Measurements from ENCODE around the gene SAPCD1. TPM values are rescaled to one million over a fixed set of nuclear protein-coding genes. Genes with fewer than 3 reads are reported as not detected.

SAPCD1 gene
- total RNA-seq, 1 experiment from 2014 or later, result 6.2 TPM

DNA sequence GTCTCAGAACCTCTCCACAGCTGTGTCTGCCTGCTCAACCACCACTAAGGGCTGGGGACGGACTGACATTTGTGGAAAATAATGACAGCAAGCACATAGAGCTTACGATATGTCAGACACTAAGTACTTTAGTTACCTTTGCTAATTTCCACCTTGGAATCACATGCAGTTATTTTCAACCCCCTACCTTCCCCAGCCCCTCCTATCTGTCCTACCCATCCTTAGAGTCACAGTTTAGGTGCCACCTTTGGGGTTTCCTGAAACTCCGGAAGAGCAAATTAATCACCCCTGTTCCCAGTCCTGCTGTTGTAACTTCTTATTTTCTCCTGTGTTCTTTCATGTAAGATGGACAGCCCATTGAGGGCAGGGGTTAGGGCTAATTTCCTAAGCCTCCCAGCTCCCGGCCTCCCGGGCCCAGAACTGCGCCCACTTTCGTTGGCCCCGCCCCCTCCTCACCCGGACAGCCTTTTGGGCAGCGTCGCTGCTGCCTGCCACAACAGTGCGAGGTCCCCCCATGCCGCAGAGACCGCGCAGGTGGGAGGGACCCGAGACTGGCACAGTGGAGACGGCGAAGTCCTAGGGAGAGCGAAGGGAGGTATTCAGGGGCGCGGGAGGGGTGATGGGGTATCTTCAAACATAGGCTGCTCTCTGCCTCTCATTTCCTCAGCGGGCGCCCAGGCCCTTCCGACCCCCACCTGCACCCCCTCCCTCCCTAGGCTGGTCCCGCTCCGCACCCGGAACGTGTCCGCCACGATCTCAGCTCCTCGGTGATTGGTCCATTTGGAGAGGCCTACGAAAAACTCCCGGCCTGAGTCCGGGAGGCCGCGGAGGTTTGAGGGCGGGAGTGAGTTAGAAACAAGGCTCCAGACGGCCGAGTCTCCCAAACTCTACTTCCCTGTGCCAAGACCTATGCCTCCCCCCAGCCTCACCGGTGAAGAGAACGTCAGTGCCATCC is 34.5 kb upstream of the SAPCD1 start:
- in situ Hi-C loops (cut with HindIII; ENCODE audit: low pct_unique_long_range_greater_than_20kb, low sequenced_read_pairs), result no loop called here
- no peak for DNase-seq (ENCODE audit: low read depth)

DNA sequence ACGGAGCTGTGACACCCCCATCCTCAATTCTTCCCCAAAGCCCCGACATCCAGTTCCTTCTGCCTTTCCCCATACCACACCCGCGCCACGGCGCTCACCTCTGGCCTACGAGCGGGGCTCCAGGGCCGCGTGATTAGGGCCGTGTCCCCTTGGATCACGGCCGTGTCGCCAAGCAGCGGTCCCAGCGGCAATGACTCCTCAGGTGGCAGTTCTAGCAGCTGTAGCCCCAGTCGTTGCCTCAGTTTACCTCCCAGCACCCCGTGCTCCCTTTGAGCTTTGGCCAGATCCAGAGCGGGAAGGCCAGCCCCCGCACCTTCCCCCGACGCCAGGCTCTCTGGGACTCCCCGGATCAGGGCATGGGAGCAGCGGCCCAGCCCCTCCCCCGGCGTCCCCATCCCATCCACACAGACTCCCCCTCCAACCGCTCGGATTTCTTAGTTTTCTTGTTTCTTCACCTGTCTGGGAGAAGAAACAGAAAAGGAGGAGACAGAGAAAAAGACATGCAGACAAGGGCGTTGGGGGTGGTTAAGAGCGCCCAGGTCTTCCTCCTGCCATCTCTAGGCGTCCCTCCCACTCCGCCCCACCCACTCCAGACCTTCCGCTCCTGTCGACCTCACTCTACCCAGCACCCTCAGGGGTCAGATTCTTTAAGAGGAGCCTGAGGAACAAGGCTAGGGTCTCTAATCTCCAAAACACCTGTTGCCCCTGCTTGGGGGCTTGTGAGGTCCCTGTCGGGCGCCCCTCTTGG is 33.5 kb upstream of the SAPCD1 start, which contains the start of gene DDAH2:
TSS of gene DDAH2 (minus strand) at position 533 of the 748 bp plus-strand sequence. CDS start at position 395, 138 bp downstream.
- no peak for DNase-seq (ENCODE audit: low read depth)
- in situ Hi-C loops (cut with HindIII; ENCODE audit: low pct_unique_long_range_greater_than_20kb, low sequenced_read_pairs), result no loop called here

- in situ Hi-C loops (cut with HindIII; ENCODE audit: low pct_unique_long_range_greater_than_20kb, low sequenced_read_pairs), result no loop called here
- DNase-seq (ENCODE audit: low read depth), result peak; percentile 94
These were observed 32.9 kb upstream of the SAPCD1 start for GRCh38 chr6:31729515-31729978.

DNA sequence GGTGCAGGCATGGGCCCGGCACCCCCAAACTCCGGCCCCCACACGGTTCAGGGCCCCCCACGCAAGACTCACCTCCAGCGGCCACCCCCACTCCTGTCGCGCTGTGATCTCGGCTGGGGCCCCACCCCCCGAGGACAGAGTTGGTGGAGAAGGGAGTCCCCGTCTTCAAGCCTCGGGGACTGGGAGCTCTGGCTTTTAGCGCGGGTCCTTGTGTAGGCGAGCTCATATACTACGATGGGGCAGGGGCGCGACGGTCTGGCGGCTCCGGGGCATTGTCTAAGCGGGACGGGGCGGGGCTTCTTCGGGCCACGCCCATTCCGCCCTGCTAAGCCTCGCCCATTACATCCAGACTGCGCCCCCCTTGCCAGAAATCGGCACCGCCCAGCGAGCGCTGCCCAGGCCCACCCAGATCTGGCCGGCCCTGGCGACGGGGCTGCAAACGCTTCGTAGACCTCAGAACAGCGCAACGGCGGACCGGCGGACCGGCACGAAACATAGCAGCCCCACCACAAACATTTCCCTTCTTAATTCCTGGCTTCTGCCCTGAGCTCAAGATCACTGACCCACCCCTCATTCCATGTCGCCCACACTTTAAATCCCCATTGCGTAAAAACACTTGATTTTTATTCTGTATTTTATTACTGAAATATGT is 32.4 kb upstream of the SAPCD1 start:
- peak; percentile 90 for DNase-seq (ENCODE audit: low read depth)
- in situ Hi-C loops (cut with HindIII; ENCODE audit: low pct_unique_long_range_greater_than_20kb, low sequenced_read_pairs), result no loop called here

- DNase-seq (ENCODE audit: low read depth), result no peak
- in situ Hi-C loops (cut with HindIII; ENCODE audit: low pct_unique_long_range_greater_than_20kb, low sequenced_read_pairs), result no loop called here
These were observed 31.8 kb upstream of the SAPCD1 start for GRCh38 chr6:31730631-31731086.

GRCh38 chr6:31732029-31732428 is 30.4 kb upstream of the SAPCD1 start:
- DNase-seq (ENCODE audit: low read depth), result no peak
- in situ Hi-C loops (cut with HindIII; ENCODE audit: low pct_unique_long_range_greater_than_20kb, low sequenced_read_pairs), result no loop called here

DNA sequence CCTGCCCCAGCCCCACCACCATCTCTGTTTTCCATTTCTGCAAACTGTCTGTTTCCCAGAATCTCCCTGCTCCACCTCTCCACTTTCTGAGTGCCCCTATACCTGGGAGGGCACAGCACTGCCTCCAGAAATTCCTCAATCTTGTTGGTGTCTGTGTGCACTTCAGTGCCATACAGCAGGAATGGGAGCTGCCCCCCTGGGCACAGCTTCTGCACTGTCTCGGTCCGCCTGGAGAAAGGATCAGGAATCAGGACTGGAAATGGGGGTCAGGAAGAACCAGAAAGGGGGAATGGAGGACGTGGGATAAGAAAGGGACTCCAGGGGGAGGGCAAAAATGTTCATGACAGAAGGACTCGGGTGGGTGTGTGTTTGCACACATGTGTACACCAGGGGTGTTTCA is 28.7 kb upstream of the SAPCD1 start:
- in situ Hi-C loops (cut with HindIII; ENCODE audit: low pct_unique_long_range_greater_than_20kb, low sequenced_read_pairs), result no loop called here

GRCh38 chr6:31734247-31734820 is 28.1 kb upstream of the SAPCD1 start:
- in situ Hi-C loops (cut with HindIII; ENCODE audit: low pct_unique_long_range_greater_than_20kb, low sequenced_read_pairs), result no loop called here
- no peak for DNase-seq (ENCODE audit: low read depth)

More for the DNA sequence above, 28.7 kb upstream of the SAPCD1 start:
- DNase-seq (ENCODE audit: low read depth), result no peak

- in situ Hi-C loops (cut with HindIII; ENCODE audit: low pct_unique_long_range_greater_than_20kb, low sequenced_read_pairs), result no loop called here
- peak; percentile 85 for DNase-seq (ENCODE audit: low read depth)
These were observed 27.5 kb upstream of the SAPCD1 start for GRCh38 chr6:31734821-31735406.

- peak; percentile 89 for DNase-seq (ENCODE audit: low read depth)
- in situ Hi-C loops (cut with HindIII; ENCODE audit: low pct_unique_long_range_greater_than_20kb, low sequenced_read_pairs), result no loop called here
These were observed 26.3 kb upstream of the SAPCD1 start, which contains the start of gene CLIC1 for GRCh38 chr6:31736021-31736767. Gene CLIC1, minus strand, starts transcription at chr6:31736530. Its CDS starts 230 bp downstream, at chr6:31736300.

DNA sequence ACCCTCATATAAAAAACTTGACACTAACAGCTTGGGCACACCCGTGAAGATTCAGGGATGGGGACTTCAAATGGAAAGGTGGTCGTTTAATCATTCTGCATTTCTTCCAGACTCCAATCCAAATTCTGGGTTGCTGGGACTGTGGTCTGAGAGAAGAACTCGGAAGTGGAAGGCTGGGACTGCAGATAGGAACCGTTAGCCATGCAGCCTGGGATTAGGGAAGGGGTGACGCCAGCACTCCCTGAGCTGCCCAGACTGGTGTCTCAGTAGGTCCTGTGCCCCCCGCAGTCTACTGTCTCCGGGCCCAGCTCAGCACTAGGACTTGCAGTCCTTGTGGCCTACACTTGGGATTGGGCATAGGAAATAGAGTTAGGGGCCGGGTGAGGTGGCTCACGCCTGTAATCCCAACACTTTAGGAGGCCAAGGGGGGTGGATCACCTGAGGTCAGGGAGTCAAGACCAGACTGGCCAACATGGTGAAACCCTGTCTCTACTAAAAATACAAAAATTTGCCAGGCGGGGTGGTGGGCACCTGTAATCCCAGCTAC is 25.6 kb upstream of the SAPCD1 start:
- in situ Hi-C loops (cut with HindIII; ENCODE audit: low pct_unique_long_range_greater_than_20kb, low sequenced_read_pairs), result no loop called here
- no peak for DNase-seq (ENCODE audit: low read depth)

DNA sequence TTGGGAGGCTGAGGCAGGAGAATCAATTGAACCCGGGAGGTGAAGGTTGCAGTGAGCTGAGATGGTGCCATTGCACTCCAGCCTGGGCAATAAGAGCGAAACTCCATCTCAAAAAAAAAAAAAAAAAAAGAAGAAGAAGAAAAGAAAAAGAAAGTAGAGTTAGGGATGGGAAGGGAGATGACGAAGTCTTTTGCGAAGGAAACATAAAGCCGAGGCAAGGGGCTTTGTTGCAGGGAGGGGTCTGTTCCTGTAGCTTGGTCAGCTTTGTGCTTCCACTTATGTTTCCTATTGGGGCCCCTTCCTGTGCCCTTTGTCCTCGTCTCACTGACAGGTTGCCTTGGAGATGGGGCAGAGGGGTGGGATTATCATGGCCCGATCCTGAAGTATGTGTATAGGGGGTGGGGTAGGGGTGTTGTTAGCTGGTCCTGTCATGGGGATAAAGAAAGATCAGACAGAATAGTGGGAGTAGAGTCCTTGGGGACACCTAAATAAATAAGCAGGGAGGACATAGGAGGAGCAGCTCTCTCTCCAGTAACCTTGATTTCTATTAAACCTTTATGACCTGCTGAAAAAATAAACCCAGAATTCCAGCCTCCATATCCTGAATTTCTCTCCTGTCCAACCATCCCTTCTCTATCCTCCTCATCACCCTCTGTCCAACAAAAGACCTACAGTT is 25.0 kb upstream of the SAPCD1 start:
- in situ Hi-C loops (cut with HindIII; ENCODE audit: low pct_unique_long_range_greater_than_20kb, low sequenced_read_pairs), result no loop called here
- no peak for DNase-seq (ENCODE audit: low read depth)

- in situ Hi-C loops (cut with HindIII; ENCODE audit: low pct_unique_long_range_greater_than_20kb, low sequenced_read_pairs), result no loop called here
- DNase-seq (ENCODE audit: low read depth), result peak; percentile 92
These were observed 24.2 kb upstream of the SAPCD1 start for GRCh38 chr6:31737991-31738979.

- in situ Hi-C loops (cut with HindIII; ENCODE audit: low pct_unique_long_range_greater_than_20kb, low sequenced_read_pairs), result no loop called here
- DNase-seq (ENCODE audit: low read depth), result peak; percentile 100
These were observed 22.6 kb upstream of the SAPCD1 start, which contains the start of gene MSH5 for GRCh38 chr6:31739639-31740396. Gene MSH5, plus strand, starts transcription at chr6:31740005. Its CDS starts 462 bp downstream, at chr6:31740467.
